ENCODE measurements around the gene LRRC55.

The LRRC55 gene

GRCh38 chr11:57239348-57239747 lies 57.6 kb downstream of the LRRC55 start:
- DNase-seq = peak; percentile 45

GRCh38 chr11:57240007-57240406 lies 58.3 kb downstream of the LRRC55 start:
- DNase-seq = no peak

GRCh38 chr11:57240757-57241156 lies 59.0 kb downstream of the LRRC55 start:
- no peak for DNase-seq
